HG02870 (cell line): ENCODE measurements around the gene RAB37.

ENCODE experiments used
- ATAC-seq: cut with Tn5 transposase; IDR thresholded peaks from one replicate; pipeline ENCODE4 v1.9.1; 2021; ENCODE audit warnings: mild to moderate bottlenecking, moderate library complexity; ENCODE audit not compliant: unreplicated experiment

RAB37 gene

DNA sequence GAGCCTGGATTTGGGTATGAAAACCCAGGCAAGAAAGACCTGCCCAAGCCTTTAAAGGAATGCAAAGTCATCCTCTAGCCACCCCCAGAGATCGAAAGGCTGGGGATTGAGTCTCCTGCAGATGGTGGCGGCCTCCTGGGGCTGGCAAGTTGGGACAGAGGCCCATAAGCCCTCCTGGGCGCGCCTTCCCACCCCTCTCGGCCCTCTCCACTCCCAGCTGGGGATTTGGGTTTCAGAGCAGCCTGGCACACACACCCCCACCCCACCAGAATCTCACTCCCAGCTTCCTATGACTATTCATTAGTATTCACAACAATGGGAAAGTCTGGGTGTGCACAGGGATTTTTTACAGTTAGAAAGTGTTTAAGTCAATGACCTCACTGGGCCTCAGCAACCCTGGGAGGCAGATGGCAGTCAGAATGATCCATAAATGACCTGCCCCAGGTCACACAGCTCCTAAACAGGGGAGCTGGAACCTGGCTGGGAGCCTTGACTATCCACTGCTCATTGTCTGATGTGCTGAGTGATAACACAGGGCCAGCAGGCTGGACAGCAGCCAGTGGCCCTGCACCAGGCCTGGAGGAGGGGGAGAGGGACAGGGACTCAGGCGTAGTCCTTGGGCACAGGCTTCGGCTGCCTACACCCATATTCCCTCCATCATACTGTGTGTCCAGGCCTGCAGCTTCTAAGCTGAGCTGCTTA lies 23.5 kb downstream of the RAB37 start:
- ATAC-seq = no peak

DNA sequence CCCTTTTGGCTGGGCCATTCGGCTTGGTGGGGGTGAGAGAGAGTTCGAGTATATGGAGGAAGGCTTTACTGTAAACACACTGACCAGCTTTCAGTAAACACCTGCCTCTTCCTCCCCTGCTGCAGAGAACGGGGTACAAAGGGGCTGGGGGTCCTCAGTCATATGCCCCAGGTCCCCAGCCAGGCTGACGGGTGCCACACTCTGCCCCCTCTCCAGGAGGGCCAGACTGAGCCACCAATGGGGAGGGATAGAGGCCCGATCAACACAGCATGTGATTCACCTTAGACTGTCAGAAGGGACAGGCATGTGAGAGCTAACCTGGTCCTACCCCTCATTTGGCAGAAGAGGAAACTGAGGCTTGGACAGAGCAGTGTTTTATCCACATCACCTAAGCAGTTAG lies 24.4 kb downstream of the RAB37 start:
- no peak for ATAC-seq

DNA sequence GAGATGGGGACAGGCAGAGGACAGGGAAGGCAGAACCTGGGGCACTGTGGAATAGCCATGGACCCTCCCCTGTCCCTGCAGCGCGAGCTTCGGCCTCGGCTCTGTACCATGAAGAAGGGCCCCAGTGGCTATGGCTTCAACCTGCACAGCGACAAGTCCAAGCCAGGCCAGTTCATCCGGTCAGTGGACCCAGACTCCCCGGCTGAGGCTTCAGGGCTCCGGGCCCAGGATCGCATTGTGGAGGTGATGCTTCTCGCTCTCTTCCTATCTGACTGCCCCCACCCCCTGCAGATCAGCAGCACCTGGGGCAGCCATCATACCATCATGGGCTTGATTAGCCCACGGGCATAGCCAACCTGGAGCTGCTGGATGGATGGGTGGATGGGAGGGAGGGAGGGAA lies 24.9 kb downstream of the RAB37 start:
- no peak for ATAC-seq

GRCh38 chr17:74763565-74764387 lies 26.7 kb downstream of the RAB37 start:
- ATAC-seq = no peak

DNA sequence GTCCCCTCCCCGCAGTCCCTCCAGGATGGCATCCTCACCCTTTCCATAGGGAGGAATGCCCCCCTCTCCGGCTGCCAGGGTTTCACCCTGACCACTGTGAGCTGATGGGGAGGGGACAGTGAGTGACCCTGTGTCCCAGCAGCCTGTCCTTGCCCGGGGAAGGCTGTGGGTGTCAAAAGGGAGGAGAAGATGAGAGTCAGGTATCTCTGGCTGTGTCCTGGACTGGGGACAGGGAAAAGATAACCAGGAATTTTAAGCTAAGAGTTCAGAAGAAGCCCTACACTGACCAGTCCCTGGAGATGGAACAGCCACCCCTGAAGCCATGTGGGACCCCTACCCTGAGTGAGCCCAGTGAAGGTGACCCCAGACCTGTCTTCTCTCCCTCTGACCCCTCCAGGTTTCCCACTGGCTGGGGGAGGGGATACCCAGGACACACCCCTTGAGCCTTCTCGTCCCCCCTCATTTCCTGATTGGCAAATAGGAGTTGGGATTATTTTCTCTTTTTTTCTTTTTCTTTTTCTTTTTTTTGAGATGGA lies 27.8 kb downstream of the RAB37 start:
- ATAC-seq = no peak

GRCh38 chr17:74766413-74766812 lies 29.4 kb downstream of the RAB37 start:
- ATAC-seq = no peak

GRCh38 chr17:74767111-74767516 lies 30.1 kb downstream of the RAB37 start:
- ATAC-seq = no peak

DNA sequence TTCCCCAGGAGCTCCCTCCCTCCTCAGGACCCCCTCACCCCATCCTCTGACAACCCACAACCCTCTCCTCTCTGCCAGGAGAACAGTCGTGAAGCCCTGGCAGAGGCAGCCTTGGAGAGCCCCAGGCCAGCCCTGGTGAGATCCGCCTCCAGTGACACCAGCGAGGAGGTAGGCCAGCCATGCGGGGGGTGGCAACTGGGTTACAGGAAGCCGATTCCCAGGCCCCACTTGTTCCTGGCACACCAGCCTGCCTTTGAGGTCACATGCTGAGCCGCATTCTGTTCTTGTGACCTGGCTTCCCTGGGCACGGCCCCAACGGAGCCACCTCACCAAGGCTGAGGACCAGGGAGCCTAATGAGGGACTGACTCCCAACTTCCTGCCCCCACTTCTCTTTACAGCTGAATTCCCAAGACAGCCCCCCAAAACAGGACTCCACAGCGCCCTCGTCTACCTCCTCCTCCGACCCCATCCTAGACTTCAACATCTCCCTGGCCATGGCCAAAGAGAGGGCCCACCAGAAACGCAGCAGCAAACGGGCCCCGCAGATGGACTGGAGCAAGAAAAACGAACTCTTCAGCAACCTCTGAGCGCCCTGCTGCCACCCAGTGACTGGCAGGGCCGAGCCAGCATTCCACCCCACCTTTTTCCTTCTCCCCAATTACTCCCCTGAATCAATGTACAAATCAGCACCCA lies 31.2 kb downstream of the RAB37 start:
- no peak for ATAC-seq

DNA sequence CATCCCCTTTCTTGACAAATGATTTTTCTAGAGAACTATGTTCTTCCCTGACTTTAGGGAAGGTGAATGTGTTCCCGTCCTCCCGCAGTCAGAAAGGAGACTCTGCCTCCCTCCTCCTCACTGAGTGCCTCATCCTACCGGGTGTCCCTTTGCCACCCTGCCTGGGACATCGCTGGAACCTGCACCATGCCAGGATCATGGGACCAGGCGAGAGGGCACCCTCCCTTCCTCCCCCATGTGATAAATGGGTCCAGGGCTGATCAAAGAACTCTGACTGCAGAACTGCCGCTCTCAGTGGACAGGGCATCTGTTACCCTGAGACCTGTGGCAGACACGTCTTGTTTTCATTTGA lies 31.7 kb downstream of the RAB37 start:
- no peak for ATAC-seq

DNA sequence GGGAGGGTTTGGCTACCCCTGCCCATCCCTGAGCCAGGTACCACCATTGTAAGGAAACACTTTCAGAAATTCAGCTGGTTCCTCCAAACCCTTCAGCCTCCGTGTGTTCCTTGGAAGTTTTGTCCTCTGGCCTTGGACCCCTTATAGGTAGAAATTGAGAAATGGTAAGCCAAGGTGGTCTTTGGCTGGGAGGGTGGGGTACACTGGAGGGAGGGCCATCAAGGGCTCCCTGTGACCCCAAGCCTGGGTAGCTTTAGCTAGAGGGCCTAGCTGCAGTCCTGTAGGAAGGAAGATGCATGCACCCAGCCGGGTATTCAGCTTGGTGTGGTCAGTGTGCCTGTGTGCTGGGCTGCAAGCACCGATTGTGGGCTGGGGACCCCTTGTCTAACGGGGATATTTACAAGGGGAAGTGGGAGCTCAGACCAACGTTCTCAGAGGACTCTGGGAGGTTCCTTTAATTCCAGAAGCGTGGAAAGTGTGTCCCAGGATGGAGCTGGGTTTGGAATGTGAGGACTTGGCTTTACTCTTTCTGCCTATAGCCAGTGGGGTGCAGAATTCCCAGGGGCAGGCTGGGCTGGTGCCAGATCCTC lies 32.3 kb downstream of the RAB37 start:
- ATAC-seq = no peak

DNA sequence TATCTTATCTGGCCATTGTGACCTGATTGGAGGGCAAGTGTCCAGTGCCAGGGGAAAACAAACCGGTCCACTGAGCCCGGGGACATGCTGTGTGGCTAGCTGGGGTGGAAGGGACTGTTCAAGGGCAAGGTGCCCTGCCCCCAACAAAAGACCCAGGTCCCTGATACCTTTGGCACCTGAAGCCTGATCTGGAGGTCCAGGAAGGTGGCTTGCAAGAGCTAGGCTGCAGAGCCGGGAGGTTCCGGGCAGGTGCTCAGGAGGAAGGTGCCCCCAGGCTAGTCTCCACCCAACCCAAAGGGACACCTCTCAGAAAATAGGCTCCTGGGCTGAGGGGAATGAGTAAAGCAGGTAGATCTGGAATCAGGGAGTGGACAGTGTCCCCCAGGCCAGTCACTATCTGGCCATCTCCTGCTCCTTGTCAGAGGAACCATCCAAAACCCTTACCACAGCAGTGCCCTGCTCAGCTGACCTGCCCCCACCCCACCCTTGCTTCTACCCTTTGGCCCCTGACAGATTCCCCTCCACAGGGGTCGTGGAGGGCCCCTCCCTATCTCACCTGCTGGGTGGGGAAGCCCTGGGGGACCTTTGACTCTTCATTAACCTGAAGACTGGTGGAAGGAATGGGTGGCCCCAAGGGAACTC lies 32.9 kb downstream of the RAB37 start:
- no peak for ATAC-seq

DNA sequence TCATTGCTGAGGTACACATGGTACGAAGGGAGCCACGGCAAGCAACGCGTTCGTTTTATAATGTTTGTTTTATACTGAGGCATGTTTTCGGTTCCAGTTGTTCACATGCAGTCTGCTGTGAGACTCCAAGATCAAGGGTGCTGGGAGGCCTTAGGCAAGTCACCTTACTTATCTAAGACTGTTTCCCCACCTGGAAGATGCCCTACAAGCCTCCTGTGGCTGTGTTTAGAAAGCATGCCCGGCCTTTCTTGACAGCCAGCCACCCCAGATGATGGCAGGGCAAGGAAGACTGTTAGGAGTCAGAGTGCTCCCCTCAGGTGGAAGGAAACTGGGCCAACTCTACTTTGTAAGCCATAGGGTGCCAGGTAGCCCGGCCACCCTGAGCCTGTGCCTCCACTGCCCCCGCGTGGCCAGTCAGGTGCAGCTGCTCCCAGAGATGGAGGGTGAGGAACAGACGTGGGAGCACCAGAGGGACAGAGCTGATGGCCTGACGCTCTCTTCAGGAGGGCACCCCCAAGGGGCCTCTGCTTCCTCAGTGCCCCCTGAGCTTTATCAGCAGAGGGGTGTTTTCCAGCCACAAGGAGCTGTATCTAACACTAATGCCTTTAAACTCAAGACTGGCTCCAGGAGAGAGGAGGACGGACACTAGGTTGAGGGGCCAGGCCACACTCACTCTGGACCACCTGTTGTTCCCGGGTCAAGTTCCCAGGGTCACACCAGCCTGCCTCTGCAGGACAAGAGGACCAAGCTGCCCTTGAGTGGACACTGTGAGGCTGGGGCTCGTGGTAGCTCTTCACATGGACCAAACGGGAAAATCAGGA lies 33.7 kb downstream of the RAB37 start:
- ATAC-seq = no peak

- no peak for ATAC-seq
Measured at GRCh38 chr17:74771319-74771914, 34.4 kb downstream of the RAB37 start.

DNA sequence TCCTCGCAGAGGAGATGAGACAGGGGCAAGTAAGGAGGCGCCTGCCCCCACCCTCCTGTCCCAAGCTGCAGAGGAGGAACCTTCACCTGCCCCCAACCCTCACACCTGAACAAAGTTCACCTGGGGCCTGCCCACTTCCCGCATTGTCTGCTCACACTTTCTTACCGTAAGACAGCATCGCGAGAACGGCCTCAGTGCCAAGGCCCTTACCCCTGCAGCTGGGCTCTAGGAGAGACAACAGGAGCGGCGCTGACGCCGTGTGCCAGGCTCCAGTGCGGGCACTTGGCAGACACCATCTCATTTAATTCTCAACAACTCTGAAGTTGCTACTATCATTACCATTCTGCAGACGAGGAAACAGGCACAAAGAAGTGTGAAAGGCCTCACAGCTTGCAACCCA lies 35.0 kb downstream of the RAB37 start:
- ATAC-seq = no peak

DNA sequence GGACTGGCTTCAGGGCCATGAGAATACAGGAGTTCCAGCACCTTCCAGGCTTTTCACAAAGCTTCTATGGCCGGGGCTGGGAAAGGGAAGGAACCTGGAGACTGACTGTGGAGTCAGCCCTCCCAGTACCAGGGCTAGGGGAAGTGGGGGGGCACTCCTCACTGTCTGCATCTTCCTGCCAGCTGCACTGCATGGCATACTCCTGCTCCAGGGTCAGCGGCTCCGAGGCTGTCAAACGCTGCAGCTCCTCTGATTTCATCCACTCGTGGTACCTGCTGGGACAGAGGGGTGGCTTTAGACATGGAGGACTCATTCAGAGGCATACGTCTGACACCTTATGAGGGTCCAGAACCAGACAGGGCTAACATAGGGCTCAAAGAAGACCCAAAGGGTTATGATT lies 36.4 kb downstream of the RAB37 start:
- no peak for ATAC-seq

DNA sequence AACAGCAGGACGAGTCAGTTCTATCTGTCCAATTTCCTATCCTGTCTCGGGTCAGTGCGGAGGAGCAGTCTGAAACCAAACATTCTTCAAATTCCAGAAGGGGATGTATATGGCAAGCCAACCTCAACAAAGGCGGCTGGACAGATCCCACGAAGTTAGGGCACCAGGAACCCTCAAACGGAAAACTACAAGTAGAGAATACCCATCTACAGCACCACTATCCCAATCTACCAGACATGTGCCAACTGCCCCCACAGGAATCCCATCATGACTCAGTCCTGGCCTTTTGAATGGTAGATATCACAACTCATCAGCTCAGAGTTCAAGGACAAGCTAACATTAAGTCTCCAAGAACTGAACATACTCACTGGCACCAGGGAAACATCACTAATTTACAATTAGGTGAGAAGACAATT lies 36.8 kb downstream of the RAB37 start:
- no peak for ATAC-seq

GRCh38 chr17:74775409-74776043 lies 38.5 kb downstream of the RAB37 start:
- ATAC-seq = no peak

DNA sequence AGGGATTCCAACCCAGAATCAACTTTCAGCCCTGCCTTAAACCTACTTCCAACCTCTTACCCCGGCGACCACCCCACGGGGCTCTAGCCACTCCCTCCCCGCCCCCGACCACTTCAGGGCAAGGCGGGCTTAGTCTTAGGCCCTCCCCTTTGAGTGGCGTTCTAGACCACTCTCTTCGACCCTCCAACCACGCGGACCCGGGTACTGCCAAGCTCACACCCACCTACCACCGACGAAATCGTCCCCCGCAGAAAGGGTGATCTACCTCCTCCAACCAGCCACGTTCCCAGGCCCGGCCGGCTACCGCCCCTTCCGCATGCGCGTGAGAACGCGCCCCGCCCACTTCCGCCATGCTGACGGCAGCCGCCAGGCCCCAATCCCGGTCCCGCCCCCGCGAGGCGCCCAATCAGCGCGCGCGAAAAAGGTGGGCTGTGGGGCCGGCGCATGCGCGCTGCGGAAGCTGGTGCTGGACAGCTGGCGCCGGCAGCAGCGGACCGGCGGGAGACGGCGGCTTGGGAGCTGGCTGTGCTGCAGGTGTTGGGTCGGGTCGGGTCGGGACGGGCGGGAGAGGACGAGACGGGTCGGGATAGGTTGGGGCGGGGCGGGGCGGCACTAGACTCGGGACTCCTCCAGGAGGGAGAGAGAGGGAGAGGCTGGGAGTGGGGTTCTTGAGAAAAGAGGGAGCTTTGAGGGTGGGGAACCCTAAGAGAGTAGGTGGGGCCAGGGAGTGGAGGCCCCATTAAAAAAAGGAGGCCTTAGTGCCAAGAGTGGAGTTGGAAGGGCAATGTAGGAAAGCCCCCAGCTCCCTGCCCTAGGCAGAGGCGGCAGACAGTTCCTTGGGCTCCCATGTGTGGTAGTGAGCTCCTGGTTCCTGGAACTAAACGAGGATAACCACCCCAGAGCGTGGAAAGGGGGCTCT lies 39.2 kb downstream of the RAB37 start, which contains the start of gene NAT9:
NAT9 (minus strand) TSS at position 302 of the 919 bp plus-strand sequence. CDS start 647 bp downstream, outside the sequence.
- peak; percentile 51 for ATAC-seq
